Ishikawa (cell line): ENCODE data around the gene CFAP57.

ENCODE experiments used
- CREB1 ChIP-seq: IDR thresholded peaks from 2 replicates; pipeline ENCODE4 v1.6.1; 2012; ENCODE audit warnings: low read depth
- TAF1 ChIP-seq: IDR thresholded peaks from 2 replicates; pipeline ENCODE4 v1.6.1; 2012; ENCODE audit warnings: low read depth, mild to moderate bottlenecking
- TF ChIP-seq, protein P1 (sequence below): IDR thresholded peaks from 2 replicates; pipeline ENCODE4 v1.6.1; 2012; ENCODE audit warnings: low read depth, mild to moderate bottlenecking

DNA sequence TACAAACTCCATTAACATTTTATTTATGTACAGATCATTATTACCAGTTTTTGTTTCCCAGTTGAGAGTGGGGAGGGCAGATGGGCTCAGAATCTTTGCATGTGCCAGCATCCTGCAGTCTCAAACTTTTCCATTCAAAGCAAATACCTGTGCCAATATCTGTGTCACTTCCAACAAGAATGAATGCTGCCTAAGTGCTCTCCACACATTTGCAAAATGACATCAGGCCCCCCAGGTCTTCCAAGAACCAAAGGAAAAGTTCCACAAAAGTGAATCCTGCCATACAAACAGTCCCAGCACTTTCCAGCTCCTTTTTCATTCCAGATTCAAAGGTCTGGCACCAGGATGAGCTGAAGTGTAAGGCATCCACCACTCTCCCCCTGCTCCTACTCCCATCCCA lies 127.0 kb downstream of the CFAP57 start:
- TF ChIP-seq TAF1 = no peak
- TF ChIP-seq CREB1 = no peak
- TF ChIP-seq, protein P1, sequence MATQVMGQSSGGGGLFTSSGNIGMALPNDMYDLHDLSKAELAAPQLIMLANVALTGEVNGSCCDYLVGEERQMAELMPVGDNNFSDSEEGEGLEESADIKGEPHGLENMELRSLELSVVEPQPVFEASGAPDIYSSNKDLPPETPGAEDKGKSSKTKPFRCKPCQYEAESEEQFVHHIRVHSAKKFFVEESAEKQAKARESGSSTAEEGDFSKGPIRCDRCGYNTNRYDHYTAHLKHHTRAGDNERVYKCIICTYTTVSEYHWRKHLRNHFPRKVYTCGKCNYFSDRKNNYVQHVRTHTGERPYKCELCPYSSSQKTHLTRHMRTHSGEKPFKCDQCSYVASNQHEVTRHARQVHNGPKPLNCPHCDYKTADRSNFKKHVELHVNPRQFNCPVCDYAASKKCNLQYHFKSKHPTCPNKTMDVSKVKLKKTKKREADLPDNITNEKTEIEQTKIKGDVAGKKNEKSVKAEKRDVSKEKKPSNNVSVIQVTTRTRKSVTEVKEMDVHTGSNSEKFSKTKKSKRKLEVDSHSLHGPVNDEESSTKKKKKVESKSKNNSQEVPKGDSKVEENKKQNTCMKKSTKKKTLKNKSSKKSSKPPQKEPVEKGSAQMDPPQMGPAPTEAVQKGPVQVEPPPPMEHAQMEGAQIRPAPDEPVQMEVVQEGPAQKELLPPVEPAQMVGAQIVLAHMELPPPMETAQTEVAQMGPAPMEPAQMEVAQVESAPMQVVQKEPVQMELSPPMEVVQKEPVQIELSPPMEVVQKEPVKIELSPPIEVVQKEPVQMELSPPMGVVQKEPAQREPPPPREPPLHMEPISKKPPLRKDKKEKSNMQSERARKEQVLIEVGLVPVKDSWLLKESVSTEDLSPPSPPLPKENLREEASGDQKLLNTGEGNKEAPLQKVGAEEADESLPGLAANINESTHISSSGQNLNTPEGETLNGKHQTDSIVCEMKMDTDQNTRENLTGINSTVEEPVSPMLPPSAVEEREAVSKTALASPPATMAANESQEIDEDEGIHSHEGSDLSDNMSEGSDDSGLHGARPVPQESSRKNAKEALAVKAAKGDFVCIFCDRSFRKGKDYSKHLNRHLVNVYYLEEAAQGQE = no peak
